SKM-1 (cell line): Measurements from ENCODE around the gene IFNLR1.
"Not testable (repeated sequence)": the region's sequence is repeated elsewhere in the genome, so short reads cannot be mapped to it uniquely, and the experiment has no call there.

Experiments used
- DNase-seq: peaks from one replicate; lab custom pipeline; 2025; ENCODE audit not compliant: unreplicated experiment; lab: John Stamatoyannopoulos, UW

Gene IFNLR1

GRCh38 chr1:24186993-24187790 is at the start of gene IFNLR1:
TSS of gene IFNLR1 (minus strand) at chr1:24187289. CDS start at chr1:24187248, 41 bp downstream.
- DNase-seq = no peak

- no peak for DNase-seq
Measured at GRCh38 chr1:24235921-24236788, 49.1 kb upstream of the IFNLR1 start.

GRCh38 chr1:24233684-24234600 is 46.9 kb upstream of the IFNLR1 start:
- DNase-seq = no peak

- DNase-seq = no peak
Measured at GRCh38 chr1:24231701-24232100, 44.6 kb upstream of the IFNLR1 start.

- DNase-seq = no peak
Measured at GRCh38 chr1:24228311-24228710, 41.2 kb upstream of the IFNLR1 start.

- DNase-seq = no peak
Measured at GRCh38 chr1:24226749-24227148, 39.7 kb upstream of the IFNLR1 start.

- no peak for DNase-seq
Measured at GRCh38 chr1:24224761-24225160, 37.7 kb upstream of the IFNLR1 start.

GRCh38 chr1:24224086-24224485 is 37.0 kb upstream of the IFNLR1 start:
- DNase-seq = no peak

GRCh38 chr1:24222793-24223192 is 35.7 kb upstream of the IFNLR1 start:
- DNase-seq = no peak

GRCh38 chr1:24222008-24222605 is 35.0 kb upstream of the IFNLR1 start:
- DNase-seq = no peak

GRCh38 chr1:24221246-24221645 is 34.2 kb upstream of the IFNLR1 start:
- no peak for DNase-seq

GRCh38 chr1:24216276-24217074 is 29.4 kb upstream of the IFNLR1 start:
- no peak for DNase-seq

GRCh38 chr1:24215226-24215814 is 28.2 kb upstream of the IFNLR1 start:
- no peak for DNase-seq

- no peak for DNase-seq
Measured at GRCh38 chr1:24212376-24212775, 25.3 kb upstream of the IFNLR1 start.

GRCh38 chr1:24210195-24210627 is 23.1 kb upstream of the IFNLR1 start:
- DNase-seq = no peak

- no peak for DNase-seq
Measured at GRCh38 chr1:24209097-24209496, 22.0 kb upstream of the IFNLR1 start.

- no peak for DNase-seq
Measured at GRCh38 chr1:24207709-24208108, 20.6 kb upstream of the IFNLR1 start.

GRCh38 chr1:24207395-24207687 is 20.3 kb upstream of the IFNLR1 start:
- DNase-seq = not testable (repeated sequence)

GRCh38 chr1:24206516-24207394 is 19.7 kb upstream of the IFNLR1 start:
- DNase-seq = no peak
